Calu3 (cell line): ENCODE measurements around the gene COL18A1. TPM values are rescaled to one million over a fixed set of nuclear protein-coding genes. Genes with fewer than 3 reads are reported as not detected.

Experiments used
- BruUV-seq: library from RNA; stranded (reverse); fragments of 400-500 nt; replicated peaks from 2 replicates; lab custom pipeline; 2021; lab: Mats Ljungman, UMichigan
- CTCF ChIA-PET: fragments of 300-600 bp; sonication (Branson Sonifier 250); formaldehyde crosslinking; loops from one replicate; lab custom pipeline; 2022; ENCODE audit warnings: antibody characterized with exemption; lab: Charles Lee
- DNase-seq: peaks from one replicate; pipeline ENCODE4 v3.0.0; 2022
- H3K27ac Mint-ChIP-seq: one replicate; pipeline ENCODE4 v1.8.0; 2022; ENCODE audit warnings: mixed read lengths; ENCODE audit not compliant: unreplicated experiment
- H3K27me3 Mint-ChIP-seq: one replicate; pipeline ENCODE4 v1.8.0; 2022; ENCODE audit warnings: mixed read lengths; ENCODE audit not compliant: unreplicated experiment
- H3K36me3 Mint-ChIP-seq: one replicate; pipeline ENCODE4 v1.8.0; 2022; ENCODE audit warnings: mild to moderate bottlenecking, moderate library complexity, mixed read lengths; ENCODE audit not compliant: insufficient read depth, unreplicated experiment
- H3K4me1 Mint-ChIP-seq: one replicate; pipeline ENCODE4 v1.8.0; 2022; ENCODE audit warnings: mild to moderate bottlenecking, low read depth, mixed read lengths; ENCODE audit not compliant: unreplicated experiment
- H3K4me3 Mint-ChIP-seq: one replicate; pipeline ENCODE4 v1.8.0; 2022; ENCODE audit warnings: mild to moderate bottlenecking, low read depth, moderate library complexity, mixed read lengths; ENCODE audit not compliant: unreplicated experiment
- H3K9me3 Mint-ChIP-seq: one replicate; pipeline ENCODE4 v1.8.0; 2022; ENCODE audit warnings: low read depth, mixed read lengths; ENCODE audit not compliant: unreplicated experiment
- CTCF ChIP-seq: fragments of 200-600 bp; IDR thresholded peaks from one replicate; pipeline ENCODE4 v1.8.0; 2022; ENCODE audit warnings: antibody characterized with exemption; ENCODE audit not compliant: unreplicated experiment
- intact Hi-C: fragments of 100-400 bp; cut with micrococcal nuclease; formaldehyde crosslinking; loops from one replicate; pipeline ENCODE4 v1.10.0; 2022; ENCODE audit not compliant: unreplicated experiment
- total RNA-seq: library from RNA; stranded (reverse); gene quantifications from 2 replicates; pipeline ENCODE4 v1.2.3, GENCODE V29; 2022

Gene COL18A1
- total RNA-seq, 1 experiment from 2014 or later = 82.9 TPM

- intact Hi-C loops = no loop called here
- DNase-seq = no peak
- CTCF ChIA-PET = no interaction called here
Observed at GRCh38 chr21:45467221-45467779, 62.3 kb downstream of the COL18A1 start.

GRCh38 chr21:45468051-45468970 is 63.3 kb downstream of the COL18A1 start:
- CTCF ChIA-PET = no interaction called here
- no peaks in the 10 kb centered on the region for H3K27me3 Mint-ChIP-seq
- no peaks in the 10 kb centered on the region for H3K9me3 Mint-ChIP-seq
- BruUV-seq = no TSS peak
- peaks cover 20% of the 10 kb centered on the region for H3K4me1 Mint-ChIP-seq
- no peak for DNase-seq
- intact Hi-C loops = no loop called here
- no peak for TF ChIP-seq CTCF
- no peak overlapping the region for H3K4me3 Mint-ChIP-seq
- H3K36me3 Mint-ChIP-seq = peaks cover 4% of the 10 kb centered on the region
- H3K27ac Mint-ChIP-seq = no peak overlapping the region

More at GRCh38 chr21:45467221-45467779, 62.3 kb downstream of the COL18A1 start:
- Mint-ChIP-seq H3K36me3 (peaks cover 4% of the 10 kb centered on the region), H3K4me1 (peaks cover 20% of the 10 kb centered on the region), H3K27me3 (no peaks in the 10 kb centered on the region), H3K4me3 (no peak overlapping the region), H3K27ac (no peak overlapping the region), H3K9me3 (no peaks in the 10 kb centered on the region)
- TF ChIP-seq CTCF = no peak
- no TSS peak for BruUV-seq

GRCh38 chr21:45468971-45469272 is 64.0 kb downstream of the COL18A1 start:
- TF ChIP-seq CTCF = no peak
- no peak for DNase-seq
- peaks cover 5% of the 10 kb centered on the region for H3K36me3 Mint-ChIP-seq
- intact Hi-C loops = no loop called here
- no peak overlapping the region for H3K4me3 Mint-ChIP-seq
- H3K4me1 Mint-ChIP-seq = peaks cover 20% of the 10 kb centered on the region
- no peaks in the 10 kb centered on the region for H3K9me3 Mint-ChIP-seq
- no peak overlapping the region for H3K27ac Mint-ChIP-seq
- no TSS peak for BruUV-seq
- CTCF ChIA-PET = no interaction called here
- H3K27me3 Mint-ChIP-seq = no peaks in the 10 kb centered on the region

GRCh38 chr21:45469273-45470086 is 64.5 kb downstream of the COL18A1 start:
- H3K4me1 Mint-ChIP-seq = peaks cover 20% of the 10 kb centered on the region
- H3K27ac Mint-ChIP-seq = no peak overlapping the region
- H3K36me3 Mint-ChIP-seq = peaks cover 10% of the 10 kb centered on the region
- no TSS peak for BruUV-seq
- H3K4me3 Mint-ChIP-seq = no peak overlapping the region
- TF ChIP-seq CTCF = no peak
- no peak for DNase-seq
- intact Hi-C loops = no loop called here
- CTCF ChIA-PET = no interaction called here
- no peaks in the 10 kb centered on the region for H3K27me3 Mint-ChIP-seq
- H3K9me3 Mint-ChIP-seq = peaks cover 4% of the 10 kb centered on the region
